IPS DF 19.7 (cell line): Measurements from ENCODE around the gene LYRM1.
"Not testable (repeated sequence)": the region's sequence is repeated elsewhere in the genome, so short reads cannot be mapped to it uniquely, and the experiment has no call there.

ENCODE experiments used
- DNase-seq: peaks from one replicate; pipeline ENCODE4 v3.0.0-alpha.2; 2013; ENCODE audit warnings: low read depth, low spot score

Gene LYRM1

DNA sequence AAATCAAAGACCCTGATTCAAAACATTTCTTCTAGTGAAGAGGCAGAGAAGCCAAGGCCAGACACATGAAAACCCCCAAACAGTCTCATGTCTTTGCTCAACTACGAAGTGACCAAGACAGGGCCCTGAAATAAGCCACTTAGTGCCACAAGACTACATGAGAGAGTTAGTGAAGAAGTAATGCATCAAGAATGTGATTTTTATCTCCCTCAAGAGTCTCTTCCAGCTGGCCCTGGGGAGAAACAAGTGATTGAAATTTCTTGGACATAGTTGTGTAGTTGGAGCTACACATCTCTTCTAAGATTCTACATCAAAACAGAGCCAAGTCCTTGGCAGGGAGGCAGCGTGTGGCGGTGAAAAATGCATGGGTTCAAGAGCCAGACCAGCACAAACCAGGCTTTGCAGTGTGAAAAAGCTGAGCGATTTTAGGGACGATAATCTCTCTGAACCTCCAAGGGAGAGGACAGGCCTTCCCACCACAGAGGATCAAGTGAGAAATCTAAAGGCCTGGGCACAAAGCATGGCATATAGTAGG lies 30.6 kb downstream of the LYRM1 start:
- DNase-seq, result no peak

- DNase-seq, result no peak
Observed at GRCh38 chr16:20933589-20933988, 33.0 kb downstream of the LYRM1 start.

DNA sequence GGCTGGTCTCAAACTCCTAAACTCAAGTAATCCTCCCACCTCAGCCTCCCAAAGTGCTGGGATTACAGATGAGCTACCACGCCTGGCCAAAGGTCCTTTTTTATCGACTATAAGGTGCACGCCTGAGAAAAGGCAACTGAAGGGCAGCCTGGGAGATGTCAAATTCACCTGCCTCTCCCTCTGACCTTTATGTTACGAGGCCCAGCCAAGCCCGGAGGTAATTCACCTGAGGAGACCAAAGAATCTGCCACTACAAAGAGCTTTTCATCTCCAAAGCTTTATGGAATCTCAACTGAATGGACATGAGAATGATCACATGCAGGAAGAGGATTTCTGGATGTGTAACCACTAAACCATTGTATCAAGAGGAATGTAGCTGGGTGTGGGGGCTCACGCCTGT lies 37.2 kb downstream of the LYRM1 start:
- no peak for DNase-seq

DNA sequence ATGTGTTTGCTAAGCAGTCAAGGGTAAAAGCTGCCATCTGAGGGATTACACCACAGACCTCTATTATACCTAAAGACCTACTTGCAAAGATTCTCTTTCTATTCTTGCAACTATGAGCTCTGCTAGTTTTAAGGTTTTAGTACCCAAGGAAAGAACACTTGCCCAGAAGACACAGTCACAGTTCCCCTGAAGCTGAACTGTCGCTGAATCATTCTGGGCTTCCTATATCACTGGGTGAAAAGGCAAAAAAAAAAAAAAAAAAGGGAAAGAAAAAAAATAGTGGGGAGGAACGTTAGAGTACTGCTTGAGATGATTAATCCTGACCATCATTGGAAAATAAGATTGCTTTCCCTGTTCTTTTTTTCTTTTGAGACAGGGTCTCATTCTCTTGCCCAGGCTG lies 37.9 kb downstream of the LYRM1 start:
- DNase-seq, result no peak

- no peak for DNase-seq
Observed at GRCh38 chr16:20939611-20940010, 39.0 kb downstream of the LYRM1 start.

GRCh38 chr16:20940871-20941635 lies 40.5 kb downstream of the LYRM1 start:
- DNase-seq, result no peak

DNA sequence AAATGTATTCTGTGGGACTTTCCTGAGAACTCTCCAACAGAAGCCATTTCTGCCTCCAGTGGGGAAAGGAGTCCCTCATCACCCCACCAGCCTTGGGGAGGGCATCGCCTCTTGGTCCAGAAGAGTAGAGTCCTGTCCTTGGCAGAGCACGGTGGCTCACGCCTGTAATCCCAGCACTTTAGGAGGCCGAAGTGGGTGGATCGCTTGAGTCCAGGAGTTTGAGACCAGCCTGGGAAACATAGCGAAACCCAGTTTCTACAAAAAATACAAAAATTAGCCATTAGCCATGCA lies 41.0 kb downstream of the LYRM1 start:
- no peak for DNase-seq

DNA sequence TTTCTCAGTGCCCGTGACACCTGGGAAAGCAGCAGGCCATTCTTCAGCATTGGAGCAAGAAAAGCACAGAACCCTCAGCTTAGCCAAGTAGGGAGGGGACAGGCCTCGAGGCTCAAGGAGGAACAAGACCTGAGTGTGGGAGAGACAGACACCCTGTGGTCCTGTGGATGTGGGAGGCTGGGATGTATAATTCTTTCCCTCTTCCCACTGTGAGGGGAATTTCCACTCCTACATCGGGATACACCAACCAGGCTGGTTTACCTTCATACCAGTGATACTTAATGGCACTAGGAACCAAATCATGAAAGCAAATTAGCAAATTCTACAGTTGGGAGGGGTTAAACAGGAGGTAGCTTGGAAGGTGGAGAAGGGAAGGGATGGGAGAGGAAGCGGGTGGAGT lies 41.7 kb downstream of the LYRM1 start:
- DNase-seq, result no peak

GRCh38 chr16:20944861-20945574 lies 44.4 kb downstream of the LYRM1 start:
- no peak for DNase-seq

GRCh38 chr16:20945575-20945875 lies 45.0 kb downstream of the LYRM1 start:
- DNase-seq, result not testable (repeated sequence)

DNA sequence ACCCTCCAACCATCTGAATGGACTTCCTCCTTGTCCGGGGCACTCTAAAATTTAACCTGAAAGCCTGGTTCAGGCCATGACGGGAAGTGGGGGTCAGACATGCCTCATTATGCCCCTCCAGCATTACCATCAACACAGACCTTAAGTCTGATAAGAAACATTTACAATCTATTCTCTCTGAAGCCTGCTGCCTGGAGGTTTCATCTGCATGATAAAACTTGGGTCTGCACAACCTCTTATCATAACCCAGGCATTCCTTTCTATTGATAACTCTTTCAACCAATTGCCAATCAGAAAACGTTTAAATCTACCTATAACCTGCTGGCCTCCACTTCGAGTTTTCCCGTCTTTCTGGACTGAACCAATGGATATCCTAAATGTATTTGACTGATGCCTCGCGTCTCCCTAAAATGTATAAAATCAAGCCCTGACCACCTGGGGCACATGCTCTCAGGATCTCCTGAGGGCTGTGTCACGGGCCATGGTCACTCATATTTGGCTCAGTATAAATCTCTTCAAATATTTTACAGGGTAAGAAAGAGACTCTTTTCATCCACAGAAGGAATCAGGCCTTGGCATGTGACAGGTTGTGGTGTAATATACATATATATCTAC lies 45.6 kb downstream of the LYRM1 start:
- no peak for DNase-seq

- DNase-seq, result no peak
Observed at GRCh38 chr16:20948444-20948843, 47.9 kb downstream of the LYRM1 start.

- DNase-seq, result no peak
Observed at GRCh38 chr16:20949660-20950059, 49.1 kb downstream of the LYRM1 start.

DNA sequence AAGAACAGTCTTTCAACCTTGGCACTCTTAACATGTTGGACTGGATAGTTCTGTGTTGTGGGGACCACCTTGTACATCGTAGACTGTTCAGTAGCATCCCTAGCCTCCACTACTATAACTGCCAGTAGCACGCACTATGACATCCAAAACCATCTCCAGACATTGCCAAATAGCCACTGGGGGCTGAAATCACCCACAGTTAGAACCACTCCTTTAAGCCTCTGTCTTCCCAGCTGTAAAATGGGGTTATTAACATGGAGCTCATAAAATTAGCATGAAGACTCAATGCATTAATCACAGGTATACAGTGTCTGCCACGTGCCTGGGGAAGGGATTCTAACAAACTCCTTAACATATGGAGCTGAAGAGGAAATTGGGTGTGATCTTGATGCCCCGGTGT lies 49.7 kb downstream of the LYRM1 start:
- DNase-seq, result no peak

DNA sequence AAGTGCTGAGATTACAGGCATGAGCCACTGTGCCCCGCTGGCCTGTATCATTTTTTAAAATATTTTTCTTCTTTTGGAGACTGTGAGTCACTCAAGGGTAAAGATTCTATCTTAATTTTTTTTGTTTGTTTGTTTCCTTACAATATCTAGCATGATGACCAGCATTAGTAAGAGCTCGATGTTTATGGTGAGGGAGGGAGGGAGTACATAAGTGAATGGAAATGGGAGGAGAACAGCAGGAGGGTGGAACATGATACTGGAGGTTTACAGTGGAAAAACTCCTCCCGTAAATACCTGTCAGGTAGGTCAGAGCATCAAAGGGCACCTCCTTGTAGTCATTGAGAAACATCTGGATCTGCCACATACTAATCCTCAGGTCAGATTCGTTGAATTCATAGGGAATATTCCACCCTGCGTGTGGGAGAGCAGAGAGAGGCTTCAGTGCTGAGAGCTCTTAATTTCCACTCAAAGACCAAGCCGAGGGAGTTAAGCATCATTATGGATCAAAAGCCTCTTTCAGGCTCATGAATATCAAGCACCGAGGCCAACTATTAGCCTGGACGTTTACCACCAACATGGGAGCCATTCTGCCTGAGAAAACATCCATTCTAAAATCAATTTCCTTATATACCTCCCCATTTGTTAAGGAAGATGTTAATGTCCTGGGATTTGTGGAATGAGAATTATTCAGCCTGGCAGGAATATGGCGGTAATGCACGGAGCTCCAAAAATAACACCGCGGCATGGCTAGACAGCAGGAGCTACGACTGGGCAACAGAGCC lies 51.8 kb downstream of the LYRM1 start:
- peak; percentile 17 for DNase-seq

GRCh38 chr16:20954574-20954973 lies 54.0 kb downstream of the LYRM1 start:
- no peak for DNase-seq

DNA sequence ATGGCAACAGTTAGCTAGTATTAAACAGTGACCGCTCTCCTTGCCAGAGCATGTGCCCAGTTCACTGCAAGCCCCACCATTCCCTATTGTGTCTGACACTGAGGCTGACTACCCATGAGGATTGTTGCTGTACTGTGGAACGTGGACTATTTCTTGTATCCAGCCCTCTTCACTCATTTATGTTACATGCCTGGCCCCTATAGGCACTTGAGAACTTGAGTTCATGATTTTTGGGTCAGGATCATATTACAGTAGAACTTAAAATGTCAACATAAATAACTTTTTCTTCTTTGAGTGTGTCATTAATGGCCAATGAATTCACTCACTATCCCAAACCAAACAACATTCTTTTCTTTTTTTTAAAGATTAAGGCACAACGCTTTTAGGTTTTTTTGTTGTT lies 55.7 kb downstream of the LYRM1 start:
- DNase-seq, result no peak

DNA sequence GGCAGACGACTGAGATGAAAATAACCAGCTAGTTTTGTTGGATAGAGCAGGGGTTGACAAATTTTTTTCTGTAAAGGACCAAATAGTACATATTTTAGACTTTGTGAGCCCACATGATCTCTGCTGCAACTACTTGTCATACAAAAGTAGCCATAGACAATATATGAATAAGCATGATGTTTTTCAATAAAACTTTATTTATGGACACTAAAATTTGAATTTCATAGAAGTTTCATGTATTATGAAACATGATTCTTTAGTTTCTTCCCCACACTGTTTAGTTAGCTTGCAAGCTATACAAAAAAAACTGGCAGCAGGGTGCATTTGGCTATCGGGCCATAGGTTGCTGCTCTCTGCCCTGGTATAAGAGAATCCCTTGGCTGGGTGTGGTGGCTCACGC lies 56.6 kb downstream of the LYRM1 start:
- no peak for DNase-seq

DNA sequence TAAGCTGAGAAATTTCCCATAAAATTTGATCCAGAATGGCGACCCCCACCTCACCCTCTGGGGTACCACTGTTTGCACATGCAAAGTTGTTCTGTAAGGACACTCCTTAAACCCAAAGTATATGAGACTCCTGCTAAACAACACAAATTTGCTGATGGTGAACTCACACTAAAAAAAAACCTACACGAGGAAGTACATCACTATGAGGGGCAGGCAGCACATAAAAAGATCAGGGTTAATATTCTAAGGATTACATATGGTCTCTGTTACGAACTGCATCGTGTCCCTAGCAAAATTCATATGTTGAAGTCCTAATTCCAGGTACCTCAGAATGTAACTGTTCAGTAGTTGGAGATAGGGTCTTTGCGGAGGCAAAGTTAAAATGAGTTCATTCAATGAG lies 60.3 kb downstream of the LYRM1 start:
- no peak for DNase-seq

GRCh38 chr16:20968765-20969164 lies 68.2 kb downstream of the LYRM1 start:
- no peak for DNase-seq

DNA sequence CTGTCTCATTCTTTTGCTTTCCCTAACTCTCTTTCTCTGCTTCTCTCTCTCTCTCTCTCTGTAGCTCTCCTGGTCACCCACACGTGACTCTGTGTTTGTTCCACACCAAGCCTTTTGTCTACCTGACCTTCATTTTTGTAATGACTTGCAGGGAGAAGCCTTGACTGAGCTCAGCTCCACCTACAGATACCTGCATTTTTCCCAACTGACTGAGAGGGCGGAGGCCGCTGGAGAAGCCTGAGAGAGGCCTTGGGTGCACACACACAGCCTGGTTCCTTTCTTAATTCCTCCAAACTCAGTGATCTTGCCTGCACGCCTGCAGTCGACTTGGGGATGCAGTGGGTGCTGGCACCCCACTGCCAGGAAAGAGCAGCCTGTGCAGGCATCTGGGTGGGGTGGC lies 68.8 kb downstream of the LYRM1 start:
- no peak for DNase-seq

DNA sequence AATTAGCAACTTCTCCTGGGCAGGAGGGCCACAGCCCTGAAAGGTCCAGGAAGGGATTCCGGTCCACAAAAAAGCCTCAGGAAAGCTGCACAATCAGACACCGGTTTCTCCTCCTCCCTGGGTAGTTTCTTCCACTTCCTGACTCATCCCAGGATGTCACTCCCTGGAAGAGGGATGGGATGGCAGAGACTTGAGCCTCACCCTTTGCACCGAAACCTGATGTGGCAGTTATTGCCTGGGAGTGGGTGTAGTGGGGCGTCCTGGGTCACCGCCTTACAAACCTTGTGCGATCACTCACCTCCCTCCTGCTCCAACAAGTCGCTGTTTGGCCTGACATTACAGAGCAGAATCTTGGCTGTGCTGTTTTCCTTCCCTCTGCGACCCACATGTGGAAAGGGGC lies 70.8 kb downstream of the LYRM1 start:
- DNase-seq, result no peak
